ENCODE data around the gene ISYNA1.

ISYNA1 gene

GRCh38 chr19:18437491-18438330 lies at the start of gene ISYNA1:
TSS of gene ISYNA1 (minus strand) at chr19:18438133. CDS start at chr19:18437979, 154 bp downstream.
- peak; percentile 80 for DNase-seq

- DNase-seq = no peak
Observed at GRCh38 chr19:18486746-18487145, 48.8 kb upstream of the ISYNA1 start.

- no peak for DNase-seq
Observed at GRCh38 chr19:18484992-18485391, 47.1 kb upstream of the ISYNA1 start.

- no peak for DNase-seq
Observed at GRCh38 chr19:18483119-18483890, 45.4 kb upstream of the ISYNA1 start.

GRCh38 chr19:18481505-18482222 lies 43.7 kb upstream of the ISYNA1 start:
- no peak for DNase-seq

- no peak for DNase-seq
Observed at GRCh38 chr19:18480006-18480691, 42.2 kb upstream of the ISYNA1 start.

GRCh38 chr19:18478545-18479311 lies 40.8 kb upstream of the ISYNA1 start:
- DNase-seq = no peak

GRCh38 chr19:18477974-18478373 lies 40.0 kb upstream of the ISYNA1 start:
- DNase-seq = no peak

- DNase-seq = no peak
Observed at GRCh38 chr19:18477042-18477779, 39.3 kb upstream of the ISYNA1 start.

GRCh38 chr19:18476507-18477041 lies 38.6 kb upstream of the ISYNA1 start:
- DNase-seq = no peak

GRCh38 chr19:18475762-18476331 lies 37.9 kb upstream of the ISYNA1 start:
- no peak for DNase-seq

- no peak for DNase-seq
Observed at GRCh38 chr19:18475004-18475453, 37.1 kb upstream of the ISYNA1 start.

- no peak for DNase-seq
Observed at GRCh38 chr19:18474366-18474887, 36.5 kb upstream of the ISYNA1 start.

GRCh38 chr19:18473706-18474087 lies 35.8 kb upstream of the ISYNA1 start:
- DNase-seq = no peak

- no peak for DNase-seq
Observed at GRCh38 chr19:18473003-18473705, 35.2 kb upstream of the ISYNA1 start.

- DNase-seq = no peak
Observed at GRCh38 chr19:18470787-18471186, 32.9 kb upstream of the ISYNA1 start.

- DNase-seq = peak; percentile 74
Observed at GRCh38 chr19:18469069-18469846, 31.3 kb upstream of the ISYNA1 start.

- no peak for DNase-seq
Observed at GRCh38 chr19:18468517-18468916, 30.6 kb upstream of the ISYNA1 start.

- DNase-seq = no peak
Observed at GRCh38 chr19:18467978-18468377, 30.0 kb upstream of the ISYNA1 start.
